Mesendoderm (in vitro differentiated cells): ENCODE measurements around the gene SLC35F1.

ENCODE experiments used
- DNase-seq: peaks from one replicate; pipeline ENCODE4 v3.0.0; 2013
- H2AK5ac ChIP-seq: 2 replicates; pipeline ENCODE4 v1.6.1; 2013; ENCODE audit warnings: low read length, inconsistent platforms
- H2BK120ac ChIP-seq: 2 replicates; pipeline ENCODE4 v1.6.1; 2013; ENCODE audit warnings: low read depth, mild to moderate bottlenecking, low read length, moderate library complexity, mixed read lengths
- H2BK15ac ChIP-seq: replicated peaks from 2 replicates; pipeline ENCODE4 v1.6.1; 2013; ENCODE audit warnings: low read depth, mild to moderate bottlenecking, moderate library complexity
- H2BK5ac ChIP-seq: 2 replicates; pipeline ENCODE4 v1.6.1; 2013; ENCODE audit warnings: low read length, inconsistent platforms
- H3K18ac ChIP-seq: 2 replicates; pipeline ENCODE4 v1.6.1; 2013; ENCODE audit warnings: mild to moderate bottlenecking, low read length, mixed read lengths
- H3K23ac ChIP-seq: one replicate; pipeline ENCODE4 v1.6.1; 2013; ENCODE audit warnings: low read length
- H3K27ac ChIP-seq: 2 replicates; pipeline ENCODE4 v1.5.1; 2013; ENCODE audit warnings: low read depth, mild to moderate bottlenecking, inconsistent platforms, low read length, moderate library complexity
- H3K27me3 ChIP-seq: 2 replicates; pipeline ENCODE4 v1.6.1; 2013; ENCODE audit warnings: low read length, control low read depth, mild to moderate bottlenecking, inconsistent platforms; ENCODE audit not compliant: insufficient read depth, poor library complexity
- H3K36me3 ChIP-seq: 2 replicates; pipeline ENCODE4 v1.6.1; 2013; ENCODE audit warnings: low read length, inconsistent platforms; ENCODE audit not compliant: control insufficient read depth, insufficient read depth
- H3K4ac ChIP-seq: one replicate; pipeline ENCODE4 v1.6.1; 2013; ENCODE audit warnings: low read depth, mild to moderate bottlenecking, low read length, moderate library complexity
- H3K4me1 ChIP-seq: 2 replicates; pipeline ENCODE4 v1.6.1; 2013; ENCODE audit warnings: low read depth, low read length, inconsistent platforms; ENCODE audit not compliant: control insufficient read depth
- H3K4me2 ChIP-seq: 2 replicates; pipeline ENCODE4 v1.6.1; 2013; ENCODE audit warnings: low read length
- H3K4me3 ChIP-seq: 2 replicates; pipeline ENCODE4 v1.5.1; 2013; ENCODE audit warnings: mild to moderate bottlenecking, low read length
- H3K56ac ChIP-seq: one replicate; pipeline ENCODE4 v1.6.1; 2013; ENCODE audit warnings: low read length
- H3K79me1 ChIP-seq: 2 replicates; pipeline ENCODE4 v1.6.1; 2013; ENCODE audit warnings: low read length, inconsistent platforms
- H3K79me2 ChIP-seq: 2 replicates; pipeline ENCODE4 v1.6.1; 2013; ENCODE audit warnings: mild to moderate bottlenecking, low read length; ENCODE audit not compliant: control insufficient read depth, insufficient read depth
- H3K9ac ChIP-seq: 2 replicates; pipeline ENCODE4 v1.6.1; 2013; ENCODE audit warnings: low read length, inconsistent platforms
- H4K5ac ChIP-seq: one replicate; pipeline ENCODE4 v1.6.1; 2013; ENCODE audit warnings: low read length
- H4K8ac ChIP-seq: one replicate; pipeline ENCODE4 v1.6.1; 2013; ENCODE audit warnings: low read depth, mild to moderate bottlenecking, control low read depth, low read length, moderate library complexity
- WGBS: extraction: QIAGEN DNeasy Blood & Tissue Kit; methylation state at CpG from one replicate; pipeline ENCODE4 v1.1.7; 2013; ENCODE audit warnings: low lambda C conversion rate, missing lambda C conversion rate; ENCODE audit not compliant: insufficient coverage; ENCODE audit errors: extremely low coverage; 5-methylcytosine and 5-hydroxymethylcytosine counted together

Gene SLC35F1

GRCh38 chr6:118334634-118335033, 427.6 kb downstream of the SLC35F1 start:
- Histone ChIP-seq H3K56ac (no peak overlapping the region), H3K9ac (no peak overlapping the region), H3K4me3 (no peak overlapping the region), H3K27ac (no peak overlapping the region), H3K79me2 (no peaks in the 10 kb centered on the region), H3K27me3 (no peaks in the 10 kb centered on the region), H3K36me3 (no peaks in the 10 kb centered on the region), H3K4me1 (no peaks in the 10 kb centered on the region), H4K5ac (no peak overlapping the region), H2BK15ac (no peak overlapping the region), H3K4ac (no peak overlapping the region), H2AK5ac (no peak overlapping the region), H3K23ac (no peak overlapping the region), H2BK5ac (no peak overlapping the region), H3K4me2 (no peak overlapping the region), H4K8ac (no peak overlapping the region), H3K18ac (no peak overlapping the region), H2BK120ac (no peak overlapping the region), H3K79me1 (no peaks in the 10 kb centered on the region)
- no peak for DNase-seq
- WGBS, result no CpG with 5 or more reads among the region's 1 CpG

- no peak overlapping the region for H2BK5ac ChIP-seq
- H3K18ac ChIP-seq, result no peak overlapping the region
- no peaks in the 10 kb centered on the region for H3K79me1 ChIP-seq
- no peaks in the 10 kb centered on the region for H3K4me1 ChIP-seq
- no peak for DNase-seq
- WGBS, result no CpG with 5 or more reads among the region's 1 CpG
- no peak overlapping the region for H3K4me2 ChIP-seq
- no peaks in the 10 kb centered on the region for H3K27me3 ChIP-seq
- H3K56ac ChIP-seq, result no peak overlapping the region
- no peaks in the 10 kb centered on the region for H3K36me3 ChIP-seq
- H4K8ac ChIP-seq, result no peak overlapping the region
- no peak overlapping the region for H3K27ac ChIP-seq
- H3K23ac ChIP-seq, result no peak overlapping the region
- no peak overlapping the region for H3K4ac ChIP-seq
- no peak overlapping the region for H4K5ac ChIP-seq
- H3K9ac ChIP-seq, result no peak overlapping the region
- no peak overlapping the region for H2AK5ac ChIP-seq
- no peak overlapping the region for H2BK120ac ChIP-seq
- no peaks in the 10 kb centered on the region for H3K79me2 ChIP-seq
- no peak overlapping the region for H3K4me3 ChIP-seq
- no peak overlapping the region for H2BK15ac ChIP-seq
Observed at GRCh38 chr6:118335325-118335816, 428.3 kb downstream of the SLC35F1 start.

- H3K27ac ChIP-seq, result no peak overlapping the region
- DNase-seq, result no peak
Observed at GRCh38 chr6:118344014-118344670, 437.1 kb downstream of the SLC35F1 start.

GRCh38 chr6:118350881-118351430, 443.9 kb downstream of the SLC35F1 start:
- Histone ChIP-seq H3K79me2 (no peaks in the 10 kb centered on the region), H2BK120ac (no peak overlapping the region), H3K23ac (no peak overlapping the region), H2BK5ac (no peak overlapping the region), H3K18ac (no peak overlapping the region), H3K27ac (no peak overlapping the region), H3K4ac (no peak overlapping the region), H3K4me3 (no peak overlapping the region), H3K4me2 (no peak overlapping the region), H3K9ac (no peak overlapping the region), H2AK5ac (no peak overlapping the region), H3K4me1 (no peaks in the 10 kb centered on the region), H3K36me3 (no peaks in the 10 kb centered on the region), H3K79me1 (no peaks in the 10 kb centered on the region), H2BK15ac (no peak overlapping the region), H3K27me3 (no peaks in the 10 kb centered on the region), H4K5ac (no peak overlapping the region), H4K8ac (no peak overlapping the region), H3K56ac (no peak overlapping the region)
- no peak for DNase-seq
- WGBS, result no CpG with 5 or more reads among the region's 5 CpGs

More at GRCh38 chr6:118344014-118344670, 437.1 kb downstream of the SLC35F1 start:
- Histone ChIP-seq H3K36me3 (no peaks in the 10 kb centered on the region), H2BK15ac (no peak overlapping the region), H3K79me1 (no peaks in the 10 kb centered on the region), H3K9ac (no peak overlapping the region), H3K18ac (no peak overlapping the region), H4K5ac (no peak overlapping the region), H3K23ac (no peak overlapping the region), H3K56ac (no peak overlapping the region), H2BK5ac (no peak overlapping the region), H3K4ac (no peak overlapping the region), H4K8ac (no peak overlapping the region), H2AK5ac (no peak overlapping the region), H2BK120ac (no peak overlapping the region), H3K4me3 (no peak overlapping the region), H3K27me3 (no peaks in the 10 kb centered on the region), H3K79me2 (no peaks in the 10 kb centered on the region), H3K4me2 (no peak overlapping the region), H3K4me1 (no peaks in the 10 kb centered on the region)
- no CpG with 5 or more reads among the region's 6 CpGs for WGBS

- Histone ChIP-seq H3K79me1 (no peaks in the 10 kb centered on the region), H2BK15ac (no peak overlapping the region), H3K18ac (no peak overlapping the region), H2AK5ac (no peak overlapping the region), H3K23ac (no peak overlapping the region), H3K9ac (no peak overlapping the region), H3K27ac (no peak overlapping the region), H3K56ac (no peak overlapping the region), H2BK120ac (no peak overlapping the region), H3K4ac (no peak overlapping the region), H3K79me2 (no peaks in the 10 kb centered on the region), H3K27me3 (no peaks in the 10 kb centered on the region), H4K5ac (no peak overlapping the region), H4K8ac (no peak overlapping the region), H3K4me2 (no peak overlapping the region), H2BK5ac (no peak overlapping the region), H3K36me3 (no peaks in the 10 kb centered on the region), H3K4me1 (no peaks in the 10 kb centered on the region), H3K4me3 (no peak overlapping the region)
- DNase-seq, result no peak
- WGBS, result no CpG with 5 or more reads among the region's 2 CpGs
Observed at GRCh38 chr6:118353564-118353963, 446.5 kb downstream of the SLC35F1 start.

GRCh38 chr6:118354641-118355040, 447.6 kb downstream of the SLC35F1 start:
- Histone ChIP-seq H3K79me2 (no peaks in the 10 kb centered on the region), H2BK15ac (no peak overlapping the region), H3K4me1 (no peaks in the 10 kb centered on the region), H3K36me3 (no peaks in the 10 kb centered on the region), H4K5ac (no peak overlapping the region), H3K4me2 (no peak overlapping the region), H3K4me3 (no peak overlapping the region), H3K27ac (no peak overlapping the region), H3K23ac (no peak overlapping the region), H3K79me1 (no peaks in the 10 kb centered on the region), H2AK5ac (no peak overlapping the region), H3K9ac (no peak overlapping the region), H3K4ac (no peak overlapping the region), H4K8ac (no peak overlapping the region), H3K56ac (no peak overlapping the region), H3K18ac (no peak overlapping the region), H3K27me3 (no peaks in the 10 kb centered on the region), H2BK5ac (no peak overlapping the region), H2BK120ac (no peak overlapping the region)
- no CpG with 5 or more reads among the region's 2 CpGs for WGBS
- no peak for DNase-seq
